ENCODE results near the gene GJB2.
"Not testable (repeated sequence)": the region's sequence is repeated elsewhere in the genome, so short reads cannot be mapped to it uniquely, and the experiment has no call there.

GJB2 gene

GRCh38 chr13:20157151-20157796, 35.5 kb downstream of the GJB2 start:
- no peak overlapping the region for H3K4me3 ChIP-seq (ENCODE audit: low read depth, low read length)
- TF ChIP-seq CTCF (IDR thresholded peaks at IDR 0.05; ENCODE audit: borderline replicate concordance, insufficient read depth, low read depth, low read length): no peak

GRCh38 chr13:20156702-20157101, 36.0 kb downstream of the GJB2 start:
- H3K4me3 ChIP-seq (ENCODE audit: low read depth, low read length): no peak overlapping the region
- TF ChIP-seq CTCF (IDR thresholded peaks at IDR 0.05; ENCODE audit: borderline replicate concordance, insufficient read depth, low read depth, low read length): no peak

- H3K4me3 ChIP-seq (ENCODE audit: low read depth, low read length): not testable (repeated sequence)
Observed at GRCh38 chr13:20153290-20153689, 39.4 kb downstream of the GJB2 start.

GRCh38 chr13:20151612-20152011, 41.1 kb downstream of the GJB2 start:
- TF ChIP-seq CTCF (IDR thresholded peaks at IDR 0.05; ENCODE audit: borderline replicate concordance, insufficient read depth, low read depth, low read length): no peak

GRCh38 chr13:20151016-20151415, 41.7 kb downstream of the GJB2 start:
- H3K4me3 ChIP-seq (ENCODE audit: low read depth, low read length): no peak overlapping the region
- no peak for TF ChIP-seq CTCF (IDR thresholded peaks at IDR 0.05; ENCODE audit: borderline replicate concordance, insufficient read depth, low read depth, low read length)

More at GRCh38 chr13:20151612-20152011, 41.1 kb downstream of the GJB2 start:
- no peak overlapping the region for H3K4me3 ChIP-seq (ENCODE audit: low read depth, low read length)

GRCh38 chr13:20150561-20150960, 42.2 kb downstream of the GJB2 start:
- H3K4me3 ChIP-seq (ENCODE audit: low read depth, low read length): no peak overlapping the region
- no peak for TF ChIP-seq CTCF (IDR thresholded peaks at IDR 0.05; ENCODE audit: borderline replicate concordance, insufficient read depth, low read depth, low read length)

- TF ChIP-seq CTCF (IDR thresholded peaks at IDR 0.05; ENCODE audit: borderline replicate concordance, insufficient read depth, low read depth, low read length): no peak
Observed at GRCh38 chr13:20149762-20150161, 43.0 kb downstream of the GJB2 start.

More at GRCh38 chr13:20149762-20150161, 43.0 kb downstream of the GJB2 start:
- H3K4me3 ChIP-seq (ENCODE audit: low read depth, low read length): no peak overlapping the region
